AG04449 (cell line): ENCODE data around the gene PIEZO2.

ENCODE experiments used
- CTCF ChIA-PET: fragments of 350-600 bp; formaldehyde crosslinking; extraction: SDS; loops from one replicate; lab custom pipeline; 2021; ENCODE audit warnings: antibody characterized with exemption; lab: Yijun Ruan, JAX
- POLR2A ChIA-PET: fragments of 400-600, 350-600 bp; formaldehyde crosslinking; extraction: SDS; loops from one replicate; lab custom pipeline; 2020; ENCODE audit warnings: antibody characterized with exemption, inconsistent platforms; lab: Yijun Ruan, JAX
- DNase-seq: peaks from one replicate; pipeline ENCODE4 v3.0.0-alpha.2; 2010; ENCODE audit warnings: low read depth, low spot score
- H3K4me3 ChIP-seq: 2 replicates; pipeline ENCODE4 v1.5.1; 2011; ENCODE audit warnings: low read depth, mild to moderate bottlenecking, control low read depth, low read length
- CTCF ChIP-seq: IDR thresholded peaks from one replicate; pipeline ENCODE4 v1.5.1; 2011; ENCODE audit warnings: mild to moderate bottlenecking, moderate library complexity, low read length, control low read depth, inconsistent platforms; ENCODE audit not compliant: insufficient read depth; ENCODE audit errors: missing control alignments

The PIEZO2 gene

GRCh38 chr18:10707294-10707693 lies 442.1 kb downstream of the PIEZO2 start:
- CTCF ChIA-PET: no interaction called here
- POLR2A ChIA-PET: no interaction called here
- H3K4me3 ChIP-seq: no peak overlapping the region
- DNase-seq: no peak
- no peak for TF ChIP-seq CTCF

GRCh38 chr18:10705786-10706185 lies 443.6 kb downstream of the PIEZO2 start:
- TF ChIP-seq CTCF: no peak
- CTCF ChIA-PET: no interaction called here

GRCh38 chr18:10705291-10705690 lies 444.1 kb downstream of the PIEZO2 start:
- DNase-seq: no peak
- ChIA-PET CTCF (no interaction called here), POLR2A (no interaction called here)
- H3K4me3 ChIP-seq: no peak overlapping the region
- no peak for TF ChIP-seq CTCF

More at GRCh38 chr18:10705786-10706185, 443.6 kb downstream of the PIEZO2 start:
- POLR2A ChIA-PET: no interaction called here
- no peak overlapping the region for H3K4me3 ChIP-seq
- DNase-seq: no peak

- POLR2A ChIA-PET: no interaction called here
- DNase-seq: no peak
- TF ChIP-seq CTCF: no peak
- no peak overlapping the region for H3K4me3 ChIP-seq
- CTCF ChIA-PET: no interaction called here
These were observed 447.2 kb downstream of the PIEZO2 start for GRCh38 chr18:10702206-10702605.

- H3K4me3 ChIP-seq: no peak overlapping the region
- no peak for DNase-seq
- CTCF ChIA-PET: no interaction called here
- POLR2A ChIA-PET: no interaction called here
- no peak for TF ChIP-seq CTCF
These were observed 459.0 kb downstream of the PIEZO2 start for GRCh38 chr18:10690366-10690765.

- DNase-seq: no peak
- ChIA-PET CTCF (no interaction called here), POLR2A (no interaction called here)
- no peak for TF ChIP-seq CTCF
- H3K4me3 ChIP-seq: no peak overlapping the region
These were observed 459.4 kb downstream of the PIEZO2 start for GRCh38 chr18:10690035-10690329.
